ENCODE data around the gene TPRA1.
"Not testable (repeated sequence)": the region's sequence is repeated elsewhere in the genome, so short reads cannot be mapped to it uniquely, and the experiment has no call there.

TPRA1 gene

DNA sequence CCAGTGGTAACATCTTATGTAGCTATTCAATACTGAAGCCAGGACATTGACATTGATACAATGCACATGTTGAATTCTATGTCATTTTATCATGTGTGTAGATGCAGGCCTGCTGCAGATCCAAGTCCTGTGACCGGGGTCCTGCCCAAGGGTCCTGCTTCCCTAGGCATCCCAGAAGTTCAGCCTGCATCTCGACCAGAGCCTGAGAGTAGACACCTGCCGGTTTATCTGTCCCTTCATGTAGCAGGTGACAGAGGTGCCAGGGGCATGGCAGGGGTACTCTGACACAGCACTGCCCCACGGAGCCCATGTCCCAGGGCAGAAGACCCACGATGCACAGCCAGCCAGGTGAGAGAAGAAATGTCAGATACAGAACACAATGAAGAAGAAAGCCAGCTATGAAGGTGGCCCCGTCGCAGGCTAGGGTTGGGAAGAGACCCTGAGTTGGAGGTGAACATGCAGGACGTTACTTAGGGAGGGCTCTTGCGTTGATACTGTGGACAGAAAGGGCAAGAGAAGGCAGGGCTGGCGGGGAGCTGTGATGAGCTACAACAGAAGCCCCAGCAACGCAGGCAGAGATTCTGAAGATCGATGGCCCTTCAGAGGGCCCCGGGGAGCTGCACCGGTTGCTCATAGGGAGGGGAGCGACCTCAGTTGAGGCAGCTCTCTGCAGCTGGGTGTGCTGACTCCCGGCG is 51.0 kb downstream of the TPRA1 start:
- DNase-seq (ENCODE audit: low read depth in 2 of 3, low spot score in 1 of 3): no peak

GRCh38 chr3:127538569-127538968 is 52.0 kb downstream of the TPRA1 start:
- no peak for DNase-seq (ENCODE audit: low read depth in 2 of 3, low spot score in 1 of 3)

- no peak for DNase-seq (ENCODE audit: low read depth in 2 of 3, low spot score in 1 of 3)
Measured at GRCh38 chr3:127536830-127537812, 53.4 kb downstream of the TPRA1 start.

DNA sequence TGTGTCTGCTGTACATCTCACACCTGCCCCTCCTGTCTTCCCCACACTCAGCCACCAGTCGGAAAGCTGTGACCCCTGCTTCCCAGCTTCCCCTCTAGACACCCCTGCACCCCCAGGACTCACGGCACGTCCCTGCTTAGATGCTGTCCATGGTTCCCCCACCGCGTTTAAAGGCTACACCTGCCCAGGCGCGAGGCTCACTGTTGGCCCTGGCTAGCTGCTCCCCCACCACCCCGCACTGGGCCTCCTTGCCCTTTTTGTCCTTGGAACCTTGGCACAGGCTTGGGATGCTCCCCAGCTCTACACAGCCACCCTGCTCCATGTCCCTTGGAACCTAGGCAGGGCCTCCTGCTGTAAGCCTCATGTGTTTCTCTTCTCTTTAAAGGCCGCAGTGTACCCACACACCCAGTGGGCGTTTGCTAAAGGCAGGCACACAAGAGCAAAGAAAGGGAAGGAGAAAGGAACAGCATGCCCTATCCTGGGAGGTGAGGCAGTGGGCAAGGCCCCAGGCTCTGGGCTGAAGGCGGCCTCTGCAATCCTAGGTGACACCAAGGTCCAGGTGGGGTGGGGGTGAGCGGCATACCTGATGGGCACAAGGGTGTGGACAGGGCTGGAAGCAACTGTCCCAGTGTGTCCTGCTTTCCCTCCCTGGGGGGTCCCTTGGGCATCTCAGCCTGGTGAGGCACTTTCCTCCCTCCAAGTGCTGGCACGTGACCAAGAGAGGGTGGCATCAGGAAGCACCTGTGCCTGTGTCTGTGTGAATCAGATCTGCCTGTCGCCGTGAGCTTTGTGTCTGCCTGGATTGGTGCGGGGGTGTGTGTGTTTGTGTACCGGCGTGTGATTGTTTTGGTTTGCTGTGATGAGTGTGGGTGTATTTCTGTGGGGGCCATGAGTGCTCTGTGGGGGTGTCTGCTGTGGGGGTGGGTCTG is 54.4 kb downstream of the TPRA1 start:
- no peak for DNase-seq (ENCODE audit: low read depth in 2 of 3, low spot score in 1 of 3)

GRCh38 chr3:127535106-127535785 is 55.3 kb downstream of the TPRA1 start:
- no peak for DNase-seq (ENCODE audit: low read depth in 2 of 3, low spot score in 1 of 3)

DNA sequence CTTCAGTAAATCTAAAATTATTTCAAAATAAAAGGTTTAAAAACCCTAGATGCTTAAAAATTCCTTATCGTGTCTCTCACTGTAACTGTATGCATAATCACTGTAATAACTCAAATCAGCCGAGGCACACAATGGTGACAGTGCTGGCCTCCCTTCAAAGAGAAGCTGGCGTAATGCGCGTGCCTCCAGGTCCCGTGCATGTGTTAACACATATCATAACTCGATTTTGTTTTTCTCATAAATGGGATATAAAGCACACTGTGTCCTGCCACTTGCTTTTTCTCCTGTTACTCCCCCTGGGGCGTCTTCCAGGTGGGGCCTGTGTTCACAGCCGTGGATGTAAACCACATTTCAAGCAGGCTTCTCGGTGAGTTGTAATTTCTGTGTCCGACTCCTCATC is 56.0 kb downstream of the TPRA1 start:
- DNase-seq (ENCODE audit: low read depth in 2 of 3, low spot score in 1 of 3): no peak

DNA sequence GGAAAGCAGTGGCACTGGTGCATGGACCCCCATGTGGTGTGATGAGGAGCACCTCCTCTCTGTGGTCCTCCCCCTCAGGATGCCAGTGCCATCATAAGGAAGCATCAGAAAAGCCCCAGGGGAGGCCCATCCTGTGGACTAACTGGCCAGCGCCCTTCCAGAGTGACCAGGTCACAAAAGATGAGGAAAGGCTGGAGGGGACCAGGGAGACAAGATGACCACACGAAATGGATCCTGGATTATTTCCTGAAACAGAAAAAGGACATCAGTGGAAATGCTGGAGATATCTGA is 56.4 kb downstream of the TPRA1 start:
- DNase-seq (ENCODE audit: low read depth in 2 of 3, low spot score in 1 of 3): no peak

DNA sequence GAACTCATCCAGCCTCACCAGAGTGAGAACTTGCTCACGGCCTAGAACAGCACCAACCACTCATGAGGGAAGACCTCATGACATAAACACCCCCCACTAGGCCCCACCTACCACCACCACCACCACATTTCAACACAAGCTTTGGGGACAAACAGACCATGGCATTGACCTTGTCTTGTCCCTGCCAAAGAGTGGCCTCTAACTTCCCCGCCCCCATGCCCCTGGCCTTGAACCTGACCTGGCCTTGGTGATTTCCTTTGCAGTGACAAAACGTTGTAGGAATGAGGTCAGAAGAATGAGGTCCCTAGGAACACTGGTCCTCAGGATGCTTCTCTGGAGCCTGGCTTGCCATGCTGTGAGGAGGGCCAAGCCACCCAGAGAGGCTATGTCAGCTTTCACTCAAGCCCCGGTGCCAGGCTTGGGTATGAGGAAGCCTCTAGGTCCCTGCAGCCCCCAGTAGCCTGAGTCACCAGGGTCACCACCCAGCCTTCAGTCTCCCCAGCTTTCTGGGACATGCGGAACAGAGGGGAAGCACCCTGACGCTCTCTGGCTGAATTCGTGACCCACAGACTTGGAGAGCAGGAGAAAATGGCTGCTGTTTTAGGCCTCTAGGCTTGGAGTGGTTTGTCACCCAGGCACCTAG is 57.9 kb downstream of the TPRA1 start:
- DNase-seq (ENCODE audit: low read depth in 2 of 3, low spot score in 1 of 3): no peak

- no peak for DNase-seq (ENCODE audit: low read depth in 2 of 3, low spot score in 1 of 3)
Measured at GRCh38 chr3:127531821-127532220, 58.7 kb downstream of the TPRA1 start.

GRCh38 chr3:127530863-127531262 is 59.7 kb downstream of the TPRA1 start:
- not testable (repeated sequence) for DNase-seq (ENCODE audit: low read depth in 2 of 3, low spot score in 1 of 3)

DNA sequence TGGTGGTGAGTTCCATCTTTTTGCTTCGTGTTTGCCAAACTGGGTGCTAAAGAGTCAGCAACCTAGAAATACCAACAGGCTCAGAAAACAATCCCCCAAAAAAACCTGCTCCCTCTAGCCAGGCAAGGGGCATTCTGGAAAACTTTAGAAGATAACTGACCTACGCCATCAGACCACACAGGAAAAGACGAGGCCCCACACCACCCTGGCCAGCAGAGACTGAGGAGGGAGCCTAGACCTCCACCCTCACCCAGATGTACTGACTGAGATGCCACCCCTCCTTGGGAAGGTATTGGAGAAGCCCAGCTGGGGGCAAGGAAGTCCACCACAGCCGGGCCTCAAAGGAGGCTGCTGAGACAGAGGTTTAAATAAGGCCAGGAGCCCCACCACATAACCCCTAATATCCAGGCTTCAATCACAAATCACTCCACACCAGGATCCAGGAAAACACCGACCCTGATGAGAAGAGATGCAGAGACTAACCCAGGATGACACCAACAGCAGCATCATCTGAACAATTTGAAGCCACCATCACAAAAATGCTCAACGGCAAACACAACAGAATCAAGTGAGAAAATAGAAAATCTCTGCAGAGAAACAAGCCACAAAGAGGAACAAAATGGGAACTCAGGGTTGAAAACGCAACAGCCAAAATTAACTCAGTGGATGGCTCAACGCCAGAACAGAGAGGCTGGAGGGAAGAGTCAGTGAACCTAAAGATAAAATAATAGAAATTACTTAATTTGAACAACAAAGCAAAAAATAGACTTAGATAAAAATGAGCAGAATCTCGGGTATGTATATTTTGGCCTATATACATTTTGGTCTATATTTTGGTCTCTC is 61.0 kb downstream of the TPRA1 start:
- no peak for DNase-seq (ENCODE audit: low read depth in 2 of 3, low spot score in 1 of 3)

DNA sequence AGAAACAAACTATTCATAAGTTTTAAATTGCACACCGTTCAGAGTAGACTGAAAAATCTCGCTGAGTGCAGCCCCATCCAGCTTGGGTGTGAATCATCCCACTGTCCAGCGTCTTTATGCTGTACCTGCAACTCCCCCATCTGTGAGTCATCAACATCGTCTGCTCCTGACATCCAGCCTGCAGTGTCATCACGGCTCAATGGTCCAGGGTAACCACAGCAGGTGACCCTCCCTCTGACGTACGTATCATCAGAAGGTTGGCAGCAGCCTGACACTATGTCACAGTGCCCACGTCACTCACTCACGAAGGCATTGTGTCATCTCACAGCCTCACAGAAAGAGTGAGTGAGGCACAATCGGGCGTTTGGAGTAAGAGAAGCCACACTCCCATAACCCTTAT is 65.2 kb downstream of the TPRA1 start:
- DNase-seq (ENCODE audit: low read depth in 2 of 3, low spot score in 1 of 3): no peak

- no peak for DNase-seq (ENCODE audit: low read depth in 2 of 3, low spot score in 1 of 3)
Measured at GRCh38 chr3:127524296-127524896, 66.1 kb downstream of the TPRA1 start.

Measured in stimulated activated CD4-positive, alpha-beta T cell treated with anti-CD3 and anti-CD28 coated beads, Interleukin-12 subunit alpha, Interleukin-12 subunit beta, amount 100 ng/mL, for 48 hours (primary cell).